H1 (cell line): Measurements from ENCODE around the gene MYLK. TPM values are rescaled to one million over a fixed set of nuclear protein-coding genes. Genes with fewer than 3 reads are reported as not detected.

Experiments
- CBX8 ChIP-seq: fragments of 300-800, 300-1000 bp; sonication (generic); IDR thresholded peaks from 2 replicates; pipeline ENCODE4 v1.7.1; 2016; ENCODE audit warnings: low read depth, low read length, borderline replicate concordance
- CHD2 ChIP-seq: IDR thresholded peaks from 2 replicates; pipeline ENCODE4 v1.6.1; 2012; ENCODE audit warnings: low read length, improper control_type of control experiment
- FOSL1 ChIP-seq: IDR thresholded peaks from 2 replicates; pipeline ENCODE4 v1.6.1; 2011; ENCODE audit warnings: mild to moderate bottlenecking, low read depth, low read length, moderate library complexity; ENCODE audit not compliant: insufficient read depth
- JUND ChIP-seq: IDR thresholded peaks from 2 replicates; pipeline ENCODE4 v1.6.1; 2011; ENCODE audit warnings: mild to moderate bottlenecking, improper control_type of control experiment, low read length
- NRF1 ChIP-seq: IDR thresholded peaks from 2 replicates; pipeline ENCODE4 v1.6.1; 2011; ENCODE audit warnings: mild to moderate bottlenecking, low read depth, low read length, improper control_type of control experiment
- SAP30 ChIP-seq: fragments of 300-600 bp; sonication (generic); IDR thresholded peaks from 2 replicates; pipeline ENCODE4 v1.7.1; 2012; ENCODE audit warnings: low read length, moderate library complexity, mild to moderate bottlenecking, inconsistent platforms; ENCODE audit not compliant: insufficient read depth, insufficient replicate concordance
- SP4 ChIP-seq: IDR thresholded peaks from 2 replicates; pipeline ENCODE4 v1.6.1; 2012; ENCODE audit warnings: low read length, inconsistent platforms
- ZNF274 ChIP-seq: IDR thresholded peaks from 2 replicates; pipeline ENCODE4 v1.7.0; 2012; ENCODE audit warnings: low read length, borderline replicate concordance; ENCODE audit errors: extremely low read depth
- polyA plus RNA-seq, 7 experiments: library from polyadenylated mRNA; depleted of rRNA in 3 of 7; stranded (reverse) in 5 of 7; unstranded in 2 of 7; fragments of >200 nt in 5 of 7; fragments of 200-250 nt in 2 of 7; gene quantifications; 1 replicate in 5 of 7; 2 replicates in 1 of 7; 4 replicates in 1 of 7; pipeline versions ENCODE4 v1.2.1 to v1.2.3, GENCODE V29; 2011 to 2013; ENCODE audit warnings: missing spikeins in 2 of 7, mixed read lengths in 2 of 7
- total RNA-seq: library from RNA; stranded (reverse); fragmentation: NEBNext Ultra II Directional; extraction: Animal tissue kit (Norgen Biotek cat#: 25700); gene quantifications from 2 replicates; pipeline ENCODE4 v1.2.1, GENCODE V29; 2021

Gene MYLK
- total and polyA plus RNA-seq, 2 of the 8 experiments (the other 6 are each of a cell fraction or from before 2014, with no cell fraction given), result 11.6 to 21.3 TPM

- TF ChIP-seq SAP30 (no peak), JUND (no peak), FOSL1 (no peak), ZNF274 (no peak), CBX8 (no peak), SP4 (no peak), NRF1 (no peak), CHD2 (no peak)
- TF ChIP-seq, all 59 proteins: peak for 0
These were observed 95.4 kb downstream of the MYLK start (continued) for GRCh38 chr3:123788710-123789109.
